ENCODE data around the gene ZNF560.
"Not testable (repeated sequence)": the region's sequence is repeated elsewhere in the genome, so short reads cannot be mapped to it uniquely, and the experiment has no call there.

Gene ZNF560

DNA sequence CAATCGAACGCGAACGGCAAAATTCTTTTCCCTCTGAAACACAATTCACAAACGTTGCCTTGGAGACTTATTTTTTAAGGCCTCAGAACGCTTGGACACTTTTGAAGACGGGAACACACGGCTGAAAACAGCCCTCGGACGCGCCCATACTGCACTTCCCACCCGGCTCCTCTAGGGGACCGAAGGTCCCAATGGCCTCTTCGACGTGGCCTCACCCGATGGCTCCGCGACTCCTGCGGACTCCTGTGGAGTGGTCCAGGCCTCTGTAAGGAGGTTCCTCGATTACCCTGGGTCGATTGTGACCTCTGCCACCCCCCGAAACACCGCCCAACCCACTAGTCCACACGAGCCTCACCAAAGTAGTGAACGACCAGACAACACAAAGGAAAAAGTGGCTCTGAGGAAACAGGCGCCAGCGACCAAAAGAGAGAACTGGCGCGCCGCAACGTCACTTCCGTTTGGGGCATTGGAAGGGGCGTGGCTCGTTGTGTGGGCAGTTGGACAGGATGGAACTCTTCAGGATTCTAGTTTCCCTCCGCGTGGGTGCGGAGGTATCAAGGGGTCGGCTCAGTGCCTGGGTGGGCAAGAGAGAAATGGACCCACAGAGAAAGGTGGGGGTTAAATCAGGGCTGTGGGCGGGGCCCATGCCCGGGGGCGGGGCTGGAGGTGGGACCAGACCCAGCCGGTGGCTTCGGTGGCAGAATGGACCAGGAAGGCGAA, at the start of gene ZNF560:
Gene ZNF560 (minus strand): TSS at position 434 of the 720 bp plus-strand sequence. CDS start 23,303 bp downstream, outside the sequence.
- DNase-seq (ENCODE audit: low read depth in 2 of 2), result no peak

DNA sequence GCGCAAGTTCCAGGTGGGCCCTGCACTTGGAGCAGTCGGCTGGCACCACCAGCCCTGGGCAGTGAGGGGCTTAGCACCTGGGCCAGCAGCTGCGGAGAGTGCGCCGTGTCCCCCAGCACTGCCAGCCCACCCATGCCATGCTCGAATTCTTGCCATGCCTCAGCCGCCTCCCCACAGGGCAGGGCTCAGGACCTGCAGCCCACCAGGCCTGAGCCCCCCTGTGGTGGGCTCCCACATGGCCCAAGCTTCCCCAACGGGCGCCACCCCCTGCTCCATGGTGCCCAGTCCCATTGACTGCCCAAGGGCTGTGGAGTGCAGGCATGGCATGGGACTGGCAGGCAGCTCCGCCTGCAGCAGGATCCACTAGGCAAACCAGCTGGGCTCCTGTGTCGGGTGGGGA, 49.5 kb upstream of the ZNF560 start:
- DNase-seq (ENCODE audit: low read depth in 2 of 2), result no peak

DNA sequence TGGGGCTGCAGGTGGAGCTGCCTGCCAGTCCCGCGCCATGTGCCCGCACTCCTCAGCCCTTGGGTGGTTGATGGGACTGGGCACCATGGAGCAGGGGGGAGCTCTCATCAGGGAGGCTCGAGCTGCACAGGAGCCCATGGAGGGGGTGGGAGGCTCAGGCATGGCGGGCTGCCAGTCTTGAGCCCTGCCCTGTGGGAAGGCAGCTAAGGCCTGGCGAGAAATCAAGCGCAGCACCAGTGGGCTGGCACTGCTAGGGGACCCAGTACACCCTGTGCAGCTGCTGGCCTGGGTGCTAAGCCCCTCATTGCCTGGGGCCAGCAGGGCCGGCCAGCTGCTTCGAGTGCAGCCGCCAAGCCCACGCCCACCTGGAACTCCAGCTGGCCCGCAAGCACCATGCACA, 42.9 kb upstream of the ZNF560 start:
- DNase-seq (ENCODE audit: low read depth in 2 of 2), result not testable (repeated sequence)

DNA sequence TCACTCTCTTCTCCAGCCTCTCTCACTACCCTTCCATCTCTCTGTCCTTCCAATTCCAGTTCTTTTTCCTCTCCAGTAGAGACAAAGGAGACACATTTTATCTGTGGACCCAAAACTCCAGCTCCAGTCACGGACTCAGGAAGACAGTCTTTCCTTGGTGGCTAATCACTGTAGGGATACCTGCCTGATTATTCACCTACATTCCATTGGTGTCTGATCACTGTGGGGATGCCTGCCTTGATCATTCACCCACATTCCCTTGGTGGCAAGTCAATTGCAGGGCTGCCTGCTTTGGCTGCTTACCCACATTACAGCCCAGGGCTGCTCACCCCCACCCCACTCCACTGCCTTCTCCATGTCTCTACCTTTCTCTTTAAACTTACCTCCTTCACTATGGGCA, 41.5 kb upstream of the ZNF560 start:
- not testable (repeated sequence) for DNase-seq (ENCODE audit: low read depth in 2 of 2)

DNA sequence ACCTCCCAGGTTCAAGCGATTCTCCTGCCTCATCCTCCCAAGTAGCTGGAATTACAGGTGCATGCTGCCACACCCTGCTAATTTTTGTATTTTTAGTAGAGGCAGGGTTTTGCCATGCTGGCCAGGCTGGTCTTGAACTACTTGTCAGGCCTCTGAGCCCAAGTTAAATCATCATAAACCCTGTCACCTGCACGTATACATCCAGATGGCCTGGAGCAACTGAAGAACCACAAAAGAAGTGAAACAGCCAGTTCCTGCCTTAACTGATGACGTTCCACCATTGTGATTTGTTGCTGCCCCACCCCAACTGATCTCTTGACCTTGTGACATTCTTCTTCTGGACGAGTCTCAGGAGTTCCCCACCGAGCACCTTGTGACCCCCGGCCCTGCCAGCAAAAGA, 40.8 kb upstream of the ZNF560 start:
- not testable (repeated sequence) for DNase-seq (ENCODE audit: low read depth in 2 of 2)

DNA sequence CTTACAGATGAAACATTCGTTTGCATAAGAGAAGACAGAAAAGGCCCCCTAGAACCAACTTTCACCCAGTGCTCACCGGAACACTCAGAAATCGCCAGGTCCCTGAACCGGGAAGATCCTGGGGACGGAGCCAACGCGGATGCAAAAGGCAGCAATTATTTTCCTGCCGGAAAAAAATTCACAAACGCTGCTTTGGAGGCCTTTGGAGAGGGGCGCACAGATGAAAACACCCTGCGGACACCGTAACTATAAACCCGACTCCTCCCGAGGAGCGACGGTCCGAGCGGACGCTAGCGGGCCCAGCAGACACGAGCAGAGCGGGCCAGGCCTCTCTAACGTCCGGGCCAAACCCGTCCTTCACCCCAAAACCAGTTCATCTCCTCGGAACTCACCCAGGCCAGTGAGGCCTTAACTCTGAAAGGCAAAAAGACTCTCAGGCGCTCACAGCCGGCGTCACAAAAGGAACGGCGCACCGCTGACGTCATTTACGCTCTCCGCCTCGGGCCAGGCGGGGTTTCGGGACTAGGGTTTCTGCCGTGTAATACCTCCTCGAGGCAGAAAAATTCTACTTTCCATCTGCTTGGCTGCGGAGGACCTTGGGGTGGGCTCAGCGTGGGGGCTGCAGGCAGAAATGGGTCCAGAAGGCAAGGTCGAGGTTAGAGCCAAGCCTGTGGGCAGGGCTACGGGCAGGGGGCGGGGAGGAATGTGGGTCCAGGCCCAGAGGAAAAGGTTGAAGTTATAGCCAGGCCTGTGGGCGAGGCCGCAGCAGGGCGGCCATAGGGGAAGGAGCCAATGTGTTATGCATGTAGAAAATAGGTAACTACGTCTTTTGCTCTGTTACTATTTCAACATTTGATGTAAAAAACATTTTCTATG, 40.0 kb upstream of the ZNF560 start, which contains the start of gene ZNF426:
Gene ZNF426 (minus strand): TSS at position 463 of the 876 bp plus-strand sequence. CDS start 2,413 bp downstream, outside the sequence.
- peak; percentile 65 to 77 for DNase-seq (ENCODE audit: low read depth in 2 of 2)

DNA sequence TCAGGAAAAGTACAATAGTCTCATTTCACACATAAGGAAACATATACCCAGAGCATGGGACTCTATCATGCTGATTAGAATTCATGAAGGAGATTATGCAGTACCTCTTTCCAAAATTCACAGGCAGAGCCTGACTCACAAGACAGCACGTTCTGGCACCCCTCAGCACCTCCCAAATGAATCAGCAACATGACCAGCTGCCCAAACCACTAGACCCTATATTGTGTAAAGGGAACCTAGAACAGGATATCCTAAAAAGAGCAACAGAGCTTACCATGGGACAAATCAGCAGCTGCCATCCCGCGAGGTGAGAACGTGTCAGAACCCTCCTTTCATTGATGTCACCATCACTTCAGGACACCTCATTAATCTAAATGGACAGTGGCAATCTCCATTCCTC, 37.5 kb upstream of the ZNF560 start:
- DNase-seq (ENCODE audit: low read depth in 2 of 2), result no peak

DNA sequence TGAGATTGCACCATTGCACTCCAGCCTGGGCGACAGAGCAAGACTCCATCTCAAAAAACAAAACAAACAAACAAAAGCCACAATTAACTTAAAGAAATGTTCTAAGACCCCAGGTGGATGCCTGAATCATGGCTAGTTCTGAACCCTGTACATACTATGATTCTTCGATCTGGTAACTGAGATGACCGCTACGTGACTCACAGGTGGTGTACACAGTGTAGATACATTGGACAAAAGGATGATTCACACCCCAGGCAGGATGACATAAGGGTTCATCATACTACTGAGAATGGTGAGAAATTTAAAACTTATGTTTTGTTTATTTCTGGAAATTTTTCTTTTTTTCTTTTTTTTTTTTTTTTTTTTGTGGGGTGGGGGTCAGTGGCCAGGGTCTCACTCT, 33.5 kb upstream of the ZNF560 start:
- DNase-seq (ENCODE audit: low read depth in 2 of 2), result no peak

DNA sequence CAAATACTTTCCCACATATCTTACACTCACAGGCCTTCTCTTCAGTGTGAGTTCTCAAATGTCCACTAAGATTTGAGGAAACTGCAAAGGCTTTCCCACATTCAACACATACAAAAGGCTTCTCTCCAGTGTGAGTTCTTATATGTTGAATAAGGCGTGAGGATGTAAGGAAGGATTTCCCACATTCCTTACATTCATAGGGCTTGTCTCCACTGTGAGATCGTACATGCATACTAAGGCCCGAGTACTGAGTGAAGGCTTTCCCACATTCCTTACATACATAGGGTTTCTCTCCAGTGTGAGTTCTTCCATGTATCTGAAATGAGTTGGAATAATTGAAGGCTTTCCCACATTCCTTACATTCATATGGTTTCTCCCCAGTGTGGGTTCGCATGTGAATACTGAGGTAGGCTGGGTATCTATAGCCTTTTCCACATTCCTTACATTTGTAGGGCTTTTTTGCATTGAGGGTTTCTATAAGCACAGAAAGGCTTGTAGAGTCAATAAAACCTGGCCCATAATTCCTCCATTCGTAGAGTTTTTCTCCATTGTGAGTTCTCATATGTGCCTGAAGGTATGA, 30.4 kb upstream of the ZNF560 start:
- no peak for DNase-seq (ENCODE audit: low read depth in 2 of 2)

DNA sequence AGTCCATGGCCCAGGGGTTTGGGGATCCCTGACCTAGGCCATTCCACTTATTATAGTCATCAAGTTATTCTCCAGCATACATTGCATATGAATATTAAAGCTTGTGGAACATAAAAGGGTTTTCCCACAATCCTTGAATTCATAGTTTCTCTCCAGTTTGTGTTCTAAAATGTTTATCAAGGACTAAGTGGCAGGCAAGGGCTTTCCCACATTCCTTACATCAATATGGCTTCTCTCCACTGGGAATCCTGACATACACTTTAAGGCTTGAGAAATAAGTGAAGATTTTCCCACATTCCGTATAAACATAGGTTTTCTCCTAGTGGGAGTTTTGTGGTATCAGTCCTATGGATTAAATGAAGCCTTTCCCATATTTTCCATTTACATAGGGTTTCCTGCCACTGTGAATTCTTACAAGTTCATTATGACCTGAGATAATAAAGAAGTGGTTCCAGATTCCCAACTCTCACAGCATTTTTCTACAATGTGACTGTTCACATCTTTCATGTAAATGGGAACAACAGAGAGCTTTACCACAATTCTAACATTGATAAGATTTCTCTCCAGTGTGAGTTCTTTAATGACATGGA, 25.6 kb upstream of the ZNF560 start:
- no peak for DNase-seq (ENCODE audit: low read depth in 2 of 2)

DNA sequence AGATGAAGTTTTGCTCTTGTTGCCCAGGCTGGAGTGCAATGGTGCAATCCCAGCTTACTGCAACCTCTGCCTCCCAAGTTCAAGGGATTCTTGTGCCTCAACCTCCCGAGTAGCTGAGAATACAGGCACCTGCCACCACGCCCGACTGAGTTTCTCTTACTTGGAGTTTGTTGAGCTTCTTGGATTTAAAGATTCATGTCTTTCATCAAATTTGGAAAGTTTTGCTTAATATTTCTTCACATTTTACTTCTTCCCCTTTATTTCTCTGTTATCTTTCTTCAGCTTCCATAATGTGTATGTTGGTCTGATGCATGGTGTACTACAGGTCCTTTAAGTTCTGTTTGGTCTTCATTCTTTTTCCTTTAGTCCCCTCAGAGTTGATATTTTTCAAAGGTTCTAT, 8.9 kb upstream of the ZNF560 start:
- no peak for DNase-seq (ENCODE audit: low read depth in 2 of 2)

DNA sequence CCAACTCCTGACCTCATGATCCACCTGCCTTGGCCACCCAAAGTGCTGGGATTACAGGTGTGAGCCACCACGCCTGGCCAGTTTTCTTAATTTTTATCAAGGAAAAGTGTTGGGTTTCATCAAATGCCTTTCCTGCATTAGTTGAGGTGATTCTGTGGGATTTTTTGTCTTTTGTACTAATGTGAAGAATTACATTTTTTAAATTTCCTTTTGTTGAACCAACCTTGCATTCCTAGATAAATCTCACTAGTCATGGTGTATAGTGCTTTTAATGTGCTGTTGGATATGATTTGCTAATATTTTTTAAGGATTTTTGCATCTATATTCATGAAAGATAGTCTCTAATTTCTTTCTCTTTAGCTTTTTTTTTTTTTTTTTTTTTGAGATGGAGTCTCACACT, 2.4 kb upstream of the ZNF560 start:
- DNase-seq (ENCODE audit: low read depth in 2 of 2), result no peak

DNA sequence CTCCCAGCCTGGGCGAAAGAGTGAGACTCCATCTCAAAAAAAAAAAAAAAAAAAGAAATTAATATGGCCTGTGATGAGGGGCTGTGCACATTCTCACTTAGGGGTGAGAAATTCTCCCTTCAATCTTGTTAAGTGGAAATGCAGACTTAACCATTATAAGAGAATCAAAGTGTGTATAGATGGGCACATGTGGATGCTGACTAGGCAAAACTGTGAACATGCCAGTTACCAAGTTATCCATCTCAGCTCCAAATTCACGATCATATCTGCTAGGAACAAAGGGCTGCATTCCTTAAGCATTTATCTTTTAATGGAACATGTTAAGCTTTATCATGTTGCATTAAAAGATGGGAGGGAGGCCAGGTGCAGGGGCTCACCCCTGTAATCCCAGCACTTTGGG, 4.3 kb downstream of the ZNF560 start:
- no peak for DNase-seq (ENCODE audit: low read depth in 2 of 2)

DNA sequence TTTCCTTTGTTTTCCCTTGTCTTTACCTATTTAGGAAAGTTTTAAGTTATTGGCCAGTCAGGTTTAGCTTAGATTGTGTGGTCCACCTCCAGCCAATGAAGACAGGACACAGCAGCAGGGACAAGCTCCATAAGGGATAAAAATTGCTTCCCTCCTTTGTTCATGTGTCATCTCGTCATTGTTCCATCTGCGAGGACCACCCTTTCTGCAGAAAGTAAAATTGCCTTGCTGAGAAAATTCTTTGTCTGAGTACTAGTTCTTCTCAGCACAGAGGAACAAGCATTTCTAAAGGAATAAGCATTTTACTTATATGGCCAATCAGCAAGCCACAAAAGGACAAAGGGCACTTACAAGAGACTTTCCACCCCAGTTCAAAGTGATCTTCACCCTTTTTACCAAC, 11.4 kb downstream of the ZNF560 start:
- DNase-seq (ENCODE audit: low read depth in 2 of 2), result no peak

DNA sequence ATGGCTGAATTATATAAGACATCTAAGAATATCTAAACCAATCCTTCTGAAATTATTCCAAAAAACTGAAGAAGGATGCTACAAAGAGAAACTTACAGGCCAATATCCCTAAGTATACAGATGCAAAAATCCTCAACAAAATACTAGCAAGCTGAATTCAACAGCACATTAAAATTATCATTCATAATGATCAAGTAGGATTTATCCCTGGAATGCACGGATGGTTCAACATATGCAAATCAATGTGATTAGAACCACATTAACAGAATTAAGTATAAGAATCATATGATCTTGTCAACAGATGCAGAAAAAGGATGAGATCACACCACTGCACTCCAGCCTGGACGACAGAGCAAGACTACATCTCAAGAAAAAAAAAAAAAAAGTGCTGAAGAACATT, 13.3 kb downstream of the ZNF560 start:
- no peak for DNase-seq (ENCODE audit: low read depth in 2 of 2)

DNA sequence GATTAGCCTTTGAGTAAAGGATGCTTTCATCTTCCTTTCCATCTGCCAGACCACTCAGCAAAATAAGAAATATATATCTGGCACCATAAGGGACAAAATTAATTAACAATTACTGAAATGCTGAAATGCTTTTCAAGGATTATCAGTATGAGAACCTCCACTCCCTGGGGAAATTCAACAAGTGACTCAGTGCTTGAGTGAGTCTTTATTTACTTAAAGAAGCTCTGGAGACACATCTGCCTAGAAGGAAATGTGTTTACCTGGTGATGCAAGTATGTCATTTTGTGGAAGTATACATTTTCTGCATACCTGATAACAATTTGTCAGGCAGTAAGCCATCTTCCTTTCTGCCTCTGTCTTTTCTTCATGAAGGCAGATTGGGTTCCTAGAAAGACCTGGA, 23.4 kb downstream of the ZNF560 start:
- no peak for DNase-seq (ENCODE audit: low read depth in 2 of 2)

DNA sequence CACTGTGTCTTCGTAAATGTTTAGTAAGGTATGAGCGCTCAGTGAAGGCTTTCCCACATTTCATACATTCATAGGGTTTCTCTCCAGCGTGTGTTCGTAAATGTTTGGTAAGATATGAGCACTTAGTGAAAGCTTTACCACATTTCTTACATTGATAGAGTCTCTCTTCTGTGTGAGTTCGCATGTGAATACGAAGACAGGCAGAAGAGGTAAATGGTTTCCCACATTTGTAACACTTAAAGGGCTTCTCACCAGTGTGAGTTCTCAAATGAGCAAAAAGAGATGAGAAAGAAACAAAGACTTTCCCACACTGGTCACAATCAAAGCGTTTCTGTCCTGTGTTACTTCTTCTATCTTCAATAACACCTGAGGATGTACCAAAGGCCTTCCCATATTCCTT, 31.3 kb downstream of the ZNF560 start:
- no peak for DNase-seq (ENCODE audit: low read depth in 2 of 2)

DNA sequence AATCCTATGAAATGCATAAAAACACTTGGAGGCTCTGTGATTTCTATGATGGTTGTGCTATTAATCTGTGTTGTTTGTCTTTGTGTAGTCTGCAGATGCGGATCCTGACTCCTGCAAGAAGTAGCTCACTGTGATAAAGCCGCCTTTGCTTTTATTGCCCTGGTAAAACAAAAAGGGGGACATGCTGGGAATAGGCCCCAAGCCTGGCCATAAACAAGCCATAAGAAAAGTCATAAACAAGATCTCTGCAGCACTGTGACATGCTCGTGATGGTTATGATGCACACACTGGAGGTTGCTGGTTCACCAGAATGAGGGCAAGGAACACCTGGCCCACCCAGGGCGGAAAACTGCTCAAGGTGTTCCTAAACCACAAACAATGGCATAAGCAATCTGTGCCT, 36.5 kb downstream of the ZNF560 start:
- DNase-seq (ENCODE audit: low read depth in 2 of 2), result no peak

DNA sequence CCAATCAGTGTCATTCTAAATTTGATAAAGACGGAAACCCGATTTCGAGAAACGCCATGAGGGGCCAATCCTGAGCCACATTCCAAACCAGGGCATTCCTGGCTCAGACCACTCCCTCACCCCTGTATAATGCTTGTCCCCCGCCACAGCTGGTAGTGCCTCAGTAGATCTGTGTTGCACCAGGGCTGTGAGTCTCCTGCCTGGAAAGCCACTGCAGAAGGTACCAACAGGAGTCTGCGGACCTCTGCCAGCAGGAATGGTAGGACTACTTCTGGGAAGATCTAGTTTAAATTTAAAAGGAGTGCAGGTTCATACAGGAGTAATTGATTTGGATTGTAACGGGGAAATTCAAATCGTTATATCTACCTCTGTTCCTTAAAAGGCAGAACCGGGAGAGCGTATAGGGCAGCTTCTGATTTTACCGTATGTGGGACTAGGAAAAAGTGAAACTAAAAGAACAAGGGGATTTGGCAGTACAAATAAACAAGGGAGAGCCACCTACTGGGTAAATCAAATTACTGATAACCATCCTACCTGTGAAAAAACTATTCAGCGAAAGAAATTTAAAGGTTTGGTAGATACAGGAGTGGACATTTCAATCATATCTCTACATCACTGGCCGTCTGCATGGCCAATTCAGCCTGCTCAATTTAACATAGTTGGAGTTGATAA, 42.3 kb downstream of the ZNF560 start:
- DNase-seq (ENCODE audit: low read depth in 2 of 2), result no peak

DNA sequence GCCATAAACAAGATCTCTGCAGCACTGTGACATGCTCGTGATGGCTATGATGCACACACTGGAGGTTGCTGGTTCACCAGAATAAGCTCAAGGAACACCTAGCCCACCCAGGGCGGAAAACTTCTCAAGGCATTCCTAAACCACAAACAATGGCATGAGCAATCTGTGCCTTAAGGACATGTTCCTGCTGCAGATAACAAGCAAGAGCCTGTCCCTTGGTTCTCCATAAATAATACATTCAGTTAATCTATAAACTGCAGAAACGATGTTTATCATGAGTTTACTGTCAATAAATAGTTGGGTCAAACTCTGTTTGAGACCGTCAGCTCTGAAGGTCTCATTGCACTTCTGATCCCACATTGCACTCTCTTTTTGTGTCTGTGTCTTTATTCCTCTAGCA, 44.5 kb downstream of the ZNF560 start:
- no peak for DNase-seq (ENCODE audit: low read depth in 2 of 2)

DNA sequence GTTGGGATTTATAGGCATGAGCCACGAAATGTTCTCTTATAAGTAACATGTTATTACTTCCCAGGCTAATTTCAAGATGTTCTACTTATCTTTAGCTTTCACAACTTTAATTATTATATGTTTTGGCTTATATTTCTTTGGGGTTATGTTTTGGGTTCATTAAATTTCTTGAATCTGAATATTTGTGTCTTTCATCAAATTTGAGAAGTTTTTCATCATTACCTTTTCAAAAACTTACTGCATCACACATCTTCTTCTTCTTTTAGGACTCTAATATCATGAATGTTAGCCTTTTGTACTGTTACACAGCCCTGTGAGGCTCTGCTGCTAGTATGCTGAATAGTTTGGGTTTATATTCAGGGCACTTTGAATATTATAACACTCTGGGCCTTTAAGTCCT, 53.4 kb downstream of the ZNF560 start:
- DNase-seq (ENCODE audit: low read depth in 2 of 2), result no peak

DNA sequence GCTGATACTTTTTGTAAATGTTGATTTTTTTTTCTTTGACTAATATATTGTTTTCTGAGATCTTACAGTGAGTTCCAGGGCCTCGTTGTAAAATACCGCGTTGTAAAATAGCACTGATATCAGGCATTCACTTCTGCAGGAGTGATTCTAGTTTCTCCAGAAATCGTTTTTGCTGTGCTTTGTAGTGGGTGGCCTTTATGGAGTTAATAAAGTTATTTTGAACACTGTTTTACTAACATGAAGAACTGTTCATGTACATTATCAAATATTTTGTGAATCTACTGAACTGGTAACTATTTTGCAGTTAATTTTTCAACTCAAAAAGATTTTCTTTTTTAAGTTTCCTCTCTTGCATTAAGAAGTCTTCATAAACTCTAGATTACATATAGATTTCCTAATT, 62.1 kb downstream of the ZNF560 start:
- no peak for DNase-seq (ENCODE audit: low read depth in 2 of 2)

Measured in fibroblast of skin of left biceps (primary cell).